ENCODE measurements around the gene RYK.

Gene RYK

DNA sequence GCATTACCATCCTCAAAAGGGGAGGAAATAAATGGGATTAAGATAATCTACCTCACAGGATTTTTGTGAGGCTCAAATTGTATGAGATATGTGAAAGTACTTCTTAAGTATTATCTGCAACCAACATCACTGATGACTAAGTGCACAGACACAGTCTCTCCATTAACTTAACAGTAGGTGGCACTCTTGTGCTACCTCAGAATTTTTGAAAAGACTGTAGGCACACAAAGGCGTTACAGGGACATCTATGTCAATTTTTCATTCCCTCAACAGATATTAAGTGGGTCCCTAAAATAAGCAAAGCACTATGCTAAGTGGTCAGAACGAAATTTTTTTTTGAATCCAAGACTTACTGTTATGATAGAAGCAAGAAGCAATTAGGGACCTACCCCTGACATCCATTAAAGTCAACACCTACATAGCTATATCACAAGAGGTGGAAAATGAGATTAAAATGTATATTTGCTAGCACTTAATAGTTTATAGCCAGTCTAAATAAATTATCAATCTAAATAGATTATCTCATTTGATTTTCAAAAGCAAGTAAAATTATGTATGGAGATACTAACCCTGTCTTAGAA is 52.9 kb downstream of the RYK start:
- Histone ChIP-seq H4K5ac (ENCODE audit: low read length) (no peak overlapping the region), H3K23ac (ENCODE audit: low read length) (no peak overlapping the region), H3K27me3 (ENCODE audit: insufficient read depth, low read length, poor library complexity) (no peaks in the 10 kb centered on the region), H3K4me1 (ENCODE audit: control insufficient read depth, low read depth, low read length) (no peaks in the 10 kb centered on the region), H3K4ac (ENCODE audit: low read depth, low read length) (no peak overlapping the region), H2BK120ac (ENCODE audit: low read depth, low read length) (no peak overlapping the region), H3K79me1 (ENCODE audit: low read length) (peaks cover 1% of the 10 kb centered on the region), H4K8ac (ENCODE audit: low read depth, low read length) (no peak overlapping the region), H3K27ac (ENCODE audit: low read depth, low read length) (no peak overlapping the region), H3K18ac (ENCODE audit: low read length) (no peak overlapping the region), H2BK15ac (replicated peaks; ENCODE audit: low read depth) (no peak overlapping the region), H2AK5ac (ENCODE audit: low read length) (no peak overlapping the region), H2BK5ac (ENCODE audit: low read length) (no peak overlapping the region), H3K4me3 (ENCODE audit: low read length) (no peak overlapping the region), H3K36me3 (ENCODE audit: control insufficient read depth, insufficient read depth, low read length) (peaks cover 5% of the 10 kb centered on the region), H3K56ac (ENCODE audit: low read length) (no peak overlapping the region), H3K9ac (ENCODE audit: low read length) (no peak overlapping the region), H3K4me2 (ENCODE audit: low read length) (no peak overlapping the region), H3K79me2 (ENCODE audit: control insufficient read depth, insufficient read depth, low read length) (no peaks in the 10 kb centered on the region)
- WGBS (ENCODE audit: extremely low coverage, insufficient coverage, low lambda C conversion rate): no CpG with 5 or more reads among the region's 2 CpGs
- DNase-seq: peak; percentile 76

DNA sequence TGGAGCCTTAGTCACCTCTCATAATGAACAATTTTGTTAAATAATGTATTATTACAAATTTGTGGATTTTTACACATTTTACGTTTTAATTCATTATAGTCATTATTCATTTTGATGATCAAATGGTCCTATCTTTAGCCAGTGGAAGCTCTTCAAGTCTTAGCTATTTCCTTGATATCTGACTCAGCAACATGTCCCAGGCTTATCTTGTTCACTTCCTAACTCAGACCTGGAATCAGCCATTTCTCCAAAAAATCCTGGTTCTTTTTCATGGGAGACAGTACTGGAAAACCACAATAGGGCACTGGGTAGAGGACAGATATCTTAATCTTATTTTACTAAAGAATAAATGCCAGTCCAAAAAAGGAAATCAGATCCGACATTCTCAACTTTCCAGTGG is 56.4 kb downstream of the RYK start:
- Histone ChIP-seq H3K4me3 (ENCODE audit: low read length) (no peak overlapping the region), H3K4me2 (ENCODE audit: low read length) (no peak overlapping the region), H3K56ac (ENCODE audit: low read length) (no peak overlapping the region), H3K18ac (ENCODE audit: low read length) (no peak overlapping the region), H3K4me1 (ENCODE audit: control insufficient read depth, low read depth, low read length) (peaks cover 3% of the 10 kb centered on the region), H3K23ac (ENCODE audit: low read length) (no peak overlapping the region), H3K36me3 (ENCODE audit: control insufficient read depth, insufficient read depth, low read length) (no peaks in the 10 kb centered on the region), H3K27me3 (ENCODE audit: insufficient read depth, low read length, poor library complexity) (no peaks in the 10 kb centered on the region), H3K79me1 (ENCODE audit: low read length) (peaks cover 1% of the 10 kb centered on the region), H3K4ac (ENCODE audit: low read depth, low read length) (no peak overlapping the region), H4K5ac (ENCODE audit: low read length) (no peak overlapping the region), H3K27ac (ENCODE audit: low read depth, low read length) (no peak overlapping the region), H3K79me2 (ENCODE audit: control insufficient read depth, insufficient read depth, low read length) (no peaks in the 10 kb centered on the region), H4K8ac (ENCODE audit: low read depth, low read length) (no peak overlapping the region), H3K9ac (ENCODE audit: low read length) (no peak overlapping the region), H2BK5ac (ENCODE audit: low read length) (no peak overlapping the region), H2AK5ac (ENCODE audit: low read length) (no peak overlapping the region), H2BK120ac (ENCODE audit: low read depth, low read length) (no peak overlapping the region), H2BK15ac (replicated peaks; ENCODE audit: low read depth) (no peak overlapping the region)
- WGBS (ENCODE audit: extremely low coverage, insufficient coverage, low lambda C conversion rate): no CpG with 5 or more reads among the region's 2 CpGs
- DNase-seq: no peak

DNA sequence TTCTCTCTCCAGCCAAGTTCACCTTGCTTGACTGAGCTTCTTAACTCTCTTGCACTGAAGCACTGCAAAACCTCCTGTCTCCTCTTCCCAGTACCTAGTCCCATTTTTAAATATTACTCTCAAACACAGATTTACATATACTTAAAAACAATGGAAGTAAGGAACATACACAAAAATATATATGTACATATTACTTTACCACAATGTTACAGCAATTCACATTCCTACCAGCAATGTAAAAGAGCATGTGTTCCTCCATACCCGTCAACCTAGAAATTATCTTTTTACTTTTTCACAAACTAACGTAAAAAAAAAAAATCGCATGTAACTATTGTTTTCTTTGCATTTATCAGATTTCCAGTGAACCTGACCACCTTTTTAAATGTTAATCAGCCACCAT is 60.4 kb downstream of the RYK start:
- Histone ChIP-seq H3K23ac (ENCODE audit: low read length) (no peak overlapping the region), H3K27ac (ENCODE audit: low read depth, low read length) (no peak overlapping the region), H3K4me1 (ENCODE audit: control insufficient read depth, low read depth, low read length) (peaks cover 3% of the 10 kb centered on the region), H2AK5ac (ENCODE audit: low read length) (no peak overlapping the region), H3K36me3 (ENCODE audit: control insufficient read depth, insufficient read depth, low read length) (no peaks in the 10 kb centered on the region), H4K5ac (ENCODE audit: low read length) (no peak overlapping the region), H4K8ac (ENCODE audit: low read depth, low read length) (no peak overlapping the region), H3K18ac (ENCODE audit: low read length) (no peak overlapping the region), H3K27me3 (ENCODE audit: insufficient read depth, low read length, poor library complexity) (no peaks in the 10 kb centered on the region), H2BK120ac (ENCODE audit: low read depth, low read length) (no peak overlapping the region), H3K4me3 (ENCODE audit: low read length) (no peak overlapping the region), H2BK15ac (replicated peaks; ENCODE audit: low read depth) (no peak overlapping the region), H3K56ac (ENCODE audit: low read length) (no peak overlapping the region), H3K4ac (ENCODE audit: low read depth, low read length) (no peak overlapping the region), H3K4me2 (ENCODE audit: low read length) (no peak overlapping the region), H3K79me1 (ENCODE audit: low read length) (no peaks in the 10 kb centered on the region), H2BK5ac (ENCODE audit: low read length) (no peak overlapping the region), H3K79me2 (ENCODE audit: control insufficient read depth, insufficient read depth, low read length) (no peaks in the 10 kb centered on the region), H3K9ac (ENCODE audit: low read length) (no peak overlapping the region)
- WGBS (ENCODE audit: extremely low coverage, insufficient coverage, low lambda C conversion rate): 100% methylated on average over 3 of the region's 3 CpGs
- DNase-seq: no peak

DNA sequence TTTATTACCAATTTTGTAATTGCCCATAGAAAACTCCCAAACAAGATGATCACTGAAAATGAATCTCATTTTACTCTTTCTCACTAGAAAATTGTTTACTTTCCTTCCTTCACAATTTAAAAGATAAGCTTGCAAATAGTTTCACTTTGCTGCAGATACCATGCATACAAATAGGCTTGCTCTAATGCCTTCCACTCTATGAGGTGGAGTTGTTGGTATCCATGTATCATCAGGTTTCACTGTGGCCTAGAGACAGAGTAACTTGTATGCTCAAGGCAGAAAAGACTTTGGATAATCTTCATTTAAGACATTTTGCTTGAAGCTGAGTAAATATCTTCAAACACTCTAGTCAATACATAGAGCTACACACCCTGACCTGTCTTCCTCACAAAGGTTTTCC is 60.8 kb downstream of the RYK start:
- H3K9ac ChIP-seq (ENCODE audit: low read length): no peak overlapping the region
- no peaks in the 10 kb centered on the region for H3K36me3 ChIP-seq (ENCODE audit: control insufficient read depth, insufficient read depth, low read length)

DNA sequence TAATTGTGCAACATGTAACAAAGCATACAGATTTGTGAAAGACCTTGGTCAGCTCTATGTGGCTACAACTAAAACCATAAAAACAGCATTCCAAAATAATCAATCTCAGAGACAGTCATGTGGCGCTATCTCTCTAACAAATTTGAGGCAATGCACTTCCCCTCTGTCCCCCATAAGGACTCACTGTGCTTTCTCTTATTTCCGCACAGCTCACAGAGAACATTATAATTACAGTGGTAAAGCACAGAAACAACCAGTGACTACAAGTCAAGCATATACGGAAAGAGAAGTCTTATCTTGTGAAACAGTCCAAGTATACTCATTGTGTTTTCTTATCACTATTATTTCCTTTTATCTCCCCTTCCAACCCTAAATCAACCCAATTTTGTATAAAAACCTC is 64.3 kb downstream of the RYK start:
- Histone ChIP-seq H4K5ac (ENCODE audit: low read length) (no peak overlapping the region), H3K4me3 (ENCODE audit: low read length) (no peak overlapping the region), H3K4ac (ENCODE audit: low read depth, low read length) (no peak overlapping the region), H3K36me3 (ENCODE audit: control insufficient read depth, insufficient read depth, low read length) (no peaks in the 10 kb centered on the region), H2BK120ac (ENCODE audit: low read depth, low read length) (no peak overlapping the region), H3K27ac (ENCODE audit: low read depth, low read length) (no peak overlapping the region), H4K8ac (ENCODE audit: low read depth, low read length) (no peak overlapping the region), H2AK5ac (ENCODE audit: low read length) (no peak overlapping the region), H3K27me3 (ENCODE audit: insufficient read depth, low read length, poor library complexity) (no peaks in the 10 kb centered on the region), H3K18ac (ENCODE audit: low read length) (no peak overlapping the region), H3K4me1 (ENCODE audit: control insufficient read depth, low read depth, low read length) (peaks cover 3% of the 10 kb centered on the region), H3K56ac (ENCODE audit: low read length) (no peak overlapping the region), H2BK5ac (ENCODE audit: low read length) (no peak overlapping the region), H3K79me1 (ENCODE audit: low read length) (no peaks in the 10 kb centered on the region), H2BK15ac (replicated peaks; ENCODE audit: low read depth) (no peak overlapping the region), H3K9ac (ENCODE audit: low read length) (no peak overlapping the region), H3K4me2 (ENCODE audit: low read length) (no peak overlapping the region), H3K79me2 (ENCODE audit: control insufficient read depth, insufficient read depth, low read length) (no peaks in the 10 kb centered on the region), H3K23ac (ENCODE audit: low read length) (no peak overlapping the region)
- no peak for DNase-seq
- WGBS (ENCODE audit: extremely low coverage, insufficient coverage, low lambda C conversion rate): no CpG with 5 or more reads among the region's 3 CpGs

More for the DNA sequence above, 60.8 kb downstream of the RYK start:
- Histone ChIP-seq H3K23ac (ENCODE audit: low read length) (no peak overlapping the region), H3K4ac (ENCODE audit: low read depth, low read length) (no peak overlapping the region), H3K4me2 (ENCODE audit: low read length) (no peak overlapping the region), H3K27ac (ENCODE audit: low read depth, low read length) (no peak overlapping the region), H3K4me1 (ENCODE audit: control insufficient read depth, low read depth, low read length) (peaks cover 3% of the 10 kb centered on the region), H4K5ac (ENCODE audit: low read length) (no peak overlapping the region), H2AK5ac (ENCODE audit: low read length) (no peak overlapping the region), H3K18ac (ENCODE audit: low read length) (no peak overlapping the region), H2BK120ac (ENCODE audit: low read depth, low read length) (no peak overlapping the region), H2BK5ac (ENCODE audit: low read length) (no peak overlapping the region), H4K8ac (ENCODE audit: low read depth, low read length) (no peak overlapping the region), H3K79me2 (ENCODE audit: control insufficient read depth, insufficient read depth, low read length) (no peaks in the 10 kb centered on the region), H3K56ac (ENCODE audit: low read length) (no peak overlapping the region), H3K27me3 (ENCODE audit: insufficient read depth, low read length, poor library complexity) (no peaks in the 10 kb centered on the region), H2BK15ac (replicated peaks; ENCODE audit: low read depth) (no peak overlapping the region), H3K79me1 (ENCODE audit: low read length) (no peaks in the 10 kb centered on the region), H3K4me3 (ENCODE audit: low read length) (no peak overlapping the region)
- DNase-seq: peak; percentile 29

DNA sequence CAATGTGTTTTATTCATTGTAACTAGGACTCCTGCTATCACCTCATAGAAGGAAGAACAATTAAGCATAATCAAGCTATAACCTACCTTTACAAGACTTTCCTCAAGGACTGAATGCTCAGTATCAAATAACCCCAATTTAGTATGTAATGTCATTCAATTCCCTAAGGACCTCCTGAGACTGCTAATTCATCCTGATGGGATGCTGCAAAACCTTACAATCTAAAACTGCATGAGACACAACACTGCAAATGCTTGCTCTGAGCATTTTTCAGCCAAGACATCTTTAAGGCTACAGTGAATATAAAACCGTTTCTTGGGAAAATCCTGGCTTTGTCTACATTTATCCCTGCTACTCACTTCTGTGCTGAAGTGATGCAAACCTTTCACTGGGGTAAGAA is 69.9 kb downstream of the RYK start:
- H2BK5ac ChIP-seq (ENCODE audit: low read length): no peak overlapping the region
- H3K36me3 ChIP-seq (ENCODE audit: control insufficient read depth, insufficient read depth, low read length): peaks cover under 1% of the 10 kb centered on the region
- H4K8ac ChIP-seq (ENCODE audit: low read depth, low read length): no peak overlapping the region
- H3K4ac ChIP-seq (ENCODE audit: low read depth, low read length): no peak overlapping the region
- H3K27me3 ChIP-seq (ENCODE audit: insufficient read depth, low read length, poor library complexity): no peaks in the 10 kb centered on the region
- no peak overlapping the region for H2BK15ac ChIP-seq (replicated peaks; ENCODE audit: low read depth)
- H3K18ac ChIP-seq (ENCODE audit: low read length): no peak overlapping the region
- no peak for DNase-seq
- H2BK120ac ChIP-seq (ENCODE audit: low read depth, low read length): no peak overlapping the region
- no peak overlapping the region for H3K4me3 ChIP-seq (ENCODE audit: low read length)
- no peaks in the 10 kb centered on the region for H3K79me2 ChIP-seq (ENCODE audit: control insufficient read depth, insufficient read depth, low read length)
- no peak overlapping the region for H4K5ac ChIP-seq (ENCODE audit: low read length)
- no peak overlapping the region for H3K27ac ChIP-seq (ENCODE audit: low read depth, low read length)
- no CpG with 5 or more reads among the region's 1 CpG for WGBS (ENCODE audit: extremely low coverage, insufficient coverage, low lambda C conversion rate)
- no peak overlapping the region for H3K56ac ChIP-seq (ENCODE audit: low read length)
- H3K79me1 ChIP-seq (ENCODE audit: low read length): no peaks in the 10 kb centered on the region
- no peak overlapping the region for H2AK5ac ChIP-seq (ENCODE audit: low read length)
- H3K23ac ChIP-seq (ENCODE audit: low read length): no peak overlapping the region
- no peaks in the 10 kb centered on the region for H3K4me1 ChIP-seq (ENCODE audit: control insufficient read depth, low read depth, low read length)
- H3K9ac ChIP-seq (ENCODE audit: low read length): no peak overlapping the region
- no peak overlapping the region for H3K4me2 ChIP-seq (ENCODE audit: low read length)

Measured in mesendoderm (in vitro differentiated cells).